Uterus (tissue), 4 donors: ENCODE data around the gene SLC66A3. TPM values are rescaled to one million over a fixed set of nuclear protein-coding genes. Genes with fewer than 3 reads are reported as not detected.

Source experiments
- DNase-seq, 2 donors: peaks; one replicate each; pipeline ENCODE4 v3.0.0-alpha.2; 2019 to 2020
- H3K27ac ChIP-seq, 2 donors: fragments of 200-600 bp; sonication (generic); 1 replicate in 1 of 2; 2 replicates in 1 of 2; pipeline ENCODE4 v1.5.1; 2016 to 2018
- H3K27me3 ChIP-seq, 2 donors: fragments of 200-600 bp; sonication (generic); one replicate each; pipeline ENCODE4 v1.5.1; 2018 to 2019; ENCODE audit warnings: control low read depth in 1 of 2
- H3K36me3 ChIP-seq, 2 donors: fragments of 200-600 bp; sonication (generic); one replicate each; pipeline ENCODE4 v1.5.1; 2019; ENCODE audit warnings: control low read depth in 1 of 2
- H3K4me1 ChIP-seq, 2 donors: fragments of 200-600 bp; sonication (generic); one replicate each; pipeline ENCODE4 v1.5.1; 2018 to 2019; ENCODE audit warnings: control low read depth in 1 of 2
- H3K4me3 ChIP-seq, 2 donors: fragments of 200-600 bp; sonication (generic); 1 replicate in 1 of 2; 2 replicates in 1 of 2; pipeline ENCODE4 v1.5.1; 2018 to 2019; ENCODE audit warnings: mild to moderate bottlenecking in 1 of 2
- H3K9me3 ChIP-seq, 2 donors: fragments of 200-600 bp; sonication (generic); one replicate each; pipeline ENCODE4 v1.5.1; 2019; ENCODE audit warnings: control low read depth in 1 of 2
- POLR2A ChIP-seq, 2 donors: fragments of 450-650 bp; IDR thresholded peaks; one replicate each; pipeline ENCODE4 v1.6.1; 2016; ENCODE audit warnings: antibody characterized with exemption in 2 of 2, mild to moderate bottlenecking in 1 of 2, moderate library complexity in 1 of 2
- intact Hi-C: fragments of 100-400 bp; cut with DNase I; formaldehyde crosslinking; loops from one replicate; pipeline ENCODE4 v1.15.1; 2023; ENCODE audit warnings: low total_unique reads
- total RNA-seq, 4 donors: library from RNA; depleted of rRNA in 3 of 4; stranded (reverse); fragments of >200 nt in 3 of 4; gene quantifications; one replicate each; pipeline versions ENCODE4 v1.1.0 to v1.2.4, GENCODE V29; 2014 to 2023
- TF ChIP-seq, protein P1 (sequence below), 4 experiments: fragments of 200-600 bp in 2 of 4; fragments of 450-650 bp in 2 of 4; sonication (generic) in 2 of 4; IDR thresholded peaks; one replicate each; pipeline ENCODE4 v1.5.1; 2016 to 2019; ENCODE audit warnings: antibody characterized with exemption in 4 of 4, mild to moderate bottlenecking in 2 of 4, moderate library complexity in 1 of 4
- donor health status: DM: yes; HTN: yes; CAD: no.

Gene SLC66A3
- total RNA-seq, 4 donors from 2014 or later = 22.2 to 51.7 (median 37.7) TPM

DNA sequence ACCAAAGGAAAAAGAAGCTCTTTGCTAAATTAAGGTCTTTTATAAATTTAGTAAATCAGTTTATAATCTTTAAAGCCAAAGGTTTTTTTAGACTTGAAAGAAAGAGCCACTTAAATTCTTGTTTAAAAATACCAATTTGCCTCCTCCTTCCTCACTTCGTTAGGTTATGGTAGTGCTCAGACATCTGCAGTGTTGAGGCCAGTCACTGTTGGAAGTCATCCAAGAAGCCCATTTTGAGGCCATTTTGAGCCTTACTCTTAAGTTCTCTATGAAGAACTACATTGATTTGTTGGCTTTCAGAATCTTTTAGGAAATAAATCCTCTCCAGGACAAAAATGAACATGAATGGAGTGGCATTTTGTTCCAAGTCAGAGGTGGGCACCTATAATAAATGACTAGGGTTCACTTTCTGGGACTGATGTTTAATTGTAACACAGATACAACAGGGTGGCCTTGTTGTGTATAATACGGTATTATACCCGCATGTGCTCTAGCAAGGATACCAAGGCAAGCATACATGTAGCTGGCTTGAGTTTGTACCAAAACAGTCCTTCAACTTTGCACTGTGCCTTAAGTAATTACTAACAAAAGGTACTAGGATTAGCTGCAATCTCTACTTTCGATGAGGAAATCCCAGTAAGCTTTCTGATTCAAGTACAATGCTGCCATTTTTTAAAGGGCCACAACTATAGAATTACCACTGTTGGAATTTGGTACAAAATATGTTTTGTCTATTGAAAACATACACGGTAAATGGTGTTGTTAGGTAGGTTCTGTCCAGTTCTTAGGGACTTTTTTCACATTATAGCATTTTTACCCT lies 22.8 kb downstream of the SLC66A3 start:
- DNase-seq = no peak
- no peak overlapping the region for H3K4me3 ChIP-seq

DNA sequence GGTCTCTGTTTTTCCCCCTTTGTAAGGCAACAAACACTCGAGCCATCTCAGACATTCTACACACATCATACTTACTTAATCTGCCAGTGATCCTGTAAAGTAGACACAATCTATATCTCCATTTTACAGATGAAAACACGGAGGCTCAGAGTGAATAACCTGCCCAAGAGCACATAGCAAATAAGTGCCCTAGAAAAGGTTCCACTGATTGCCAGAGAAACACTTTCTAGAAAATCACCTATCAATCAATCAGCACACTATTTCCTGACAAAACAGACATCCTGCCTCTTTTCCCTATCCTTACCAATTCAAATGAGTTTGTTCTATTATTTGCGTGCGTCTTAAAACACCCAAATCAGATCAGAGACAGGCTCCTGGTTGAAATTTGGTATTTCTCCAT lies 23.9 kb downstream of the SLC66A3 start:
- Histone ChIP-seq H3K9me3 (no peaks in the 10 kb centered on the region), H3K4me1 (no peaks in the 10 kb centered on the region), H3K27ac (no peak overlapping the region), H3K36me3 (no peaks in the 10 kb centered on the region), H3K4me3 (no peak overlapping the region), H3K27me3 (no peaks in the 10 kb centered on the region)
- intact Hi-C loops = no loop called here
- TF ChIP-seq, protein P1, sequence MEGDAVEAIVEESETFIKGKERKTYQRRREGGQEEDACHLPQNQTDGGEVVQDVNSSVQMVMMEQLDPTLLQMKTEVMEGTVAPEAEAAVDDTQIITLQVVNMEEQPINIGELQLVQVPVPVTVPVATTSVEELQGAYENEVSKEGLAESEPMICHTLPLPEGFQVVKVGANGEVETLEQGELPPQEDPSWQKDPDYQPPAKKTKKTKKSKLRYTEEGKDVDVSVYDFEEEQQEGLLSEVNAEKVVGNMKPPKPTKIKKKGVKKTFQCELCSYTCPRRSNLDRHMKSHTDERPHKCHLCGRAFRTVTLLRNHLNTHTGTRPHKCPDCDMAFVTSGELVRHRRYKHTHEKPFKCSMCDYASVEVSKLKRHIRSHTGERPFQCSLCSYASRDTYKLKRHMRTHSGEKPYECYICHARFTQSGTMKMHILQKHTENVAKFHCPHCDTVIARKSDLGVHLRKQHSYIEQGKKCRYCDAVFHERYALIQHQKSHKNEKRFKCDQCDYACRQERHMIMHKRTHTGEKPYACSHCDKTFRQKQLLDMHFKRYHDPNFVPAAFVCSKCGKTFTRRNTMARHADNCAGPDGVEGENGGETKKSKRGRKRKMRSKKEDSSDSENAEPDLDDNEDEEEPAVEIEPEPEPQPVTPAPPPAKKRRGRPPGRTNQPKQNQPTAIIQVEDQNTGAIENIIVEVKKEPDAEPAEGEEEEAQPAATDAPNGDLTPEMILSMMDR (IDR thresholded peaks at IDR 0.05) = no peak
- no peak for TF ChIP-seq POLR2A (IDR thresholded peaks at IDR 0.05)
- DNase-seq = no peak

More for the DNA sequence above, 22.8 kb downstream of the SLC66A3 start:
- intact Hi-C loops = no loop called here
- no peaks in the 10 kb centered on the region for H3K9me3 ChIP-seq
- no peak overlapping the region for H3K27ac ChIP-seq
- H3K36me3 ChIP-seq = no peaks in the 10 kb centered on the region
- TF ChIP-seq, protein P1 (IDR thresholded peaks at IDR 0.05) = no peak
- no peak for TF ChIP-seq POLR2A (IDR thresholded peaks at IDR 0.05)
- no peaks in the 10 kb centered on the region for H3K27me3 ChIP-seq
- H3K4me1 ChIP-seq = no peaks in the 10 kb centered on the region

DNA sequence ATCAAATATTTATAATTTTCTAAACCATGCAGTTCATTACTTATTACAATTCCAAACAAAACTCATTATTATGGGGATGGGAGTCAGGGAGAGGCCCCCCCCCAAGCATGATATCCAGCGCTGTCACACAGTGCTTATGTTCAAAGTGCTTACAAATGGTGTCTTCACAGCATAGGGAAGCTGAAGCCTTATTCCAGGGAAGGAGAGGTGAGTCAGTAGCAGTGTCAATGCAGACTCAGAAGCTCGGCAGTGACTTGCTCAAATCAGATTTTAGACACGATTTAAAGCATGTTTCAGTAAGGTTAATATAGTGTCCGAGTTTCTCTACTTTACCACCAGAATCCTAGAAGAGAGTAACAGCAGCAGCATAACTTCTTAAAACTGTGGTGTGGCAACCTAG lies 24.6 kb downstream of the SLC66A3 start:
- intact Hi-C loops = no loop called here
- no peak overlapping the region for H3K4me3 ChIP-seq
- no peaks in the 10 kb centered on the region for H3K27me3 ChIP-seq
- no peaks in the 10 kb centered on the region for H3K4me1 ChIP-seq
- no peaks in the 10 kb centered on the region for H3K9me3 ChIP-seq
- no peak for DNase-seq
- TF ChIP-seq, protein P1 (IDR thresholded peaks at IDR 0.05) = no peak
- TF ChIP-seq POLR2A (IDR thresholded peaks at IDR 0.05) = no peak
- H3K36me3 ChIP-seq = no peaks in the 10 kb centered on the region
- no peak overlapping the region for H3K27ac ChIP-seq

DNA sequence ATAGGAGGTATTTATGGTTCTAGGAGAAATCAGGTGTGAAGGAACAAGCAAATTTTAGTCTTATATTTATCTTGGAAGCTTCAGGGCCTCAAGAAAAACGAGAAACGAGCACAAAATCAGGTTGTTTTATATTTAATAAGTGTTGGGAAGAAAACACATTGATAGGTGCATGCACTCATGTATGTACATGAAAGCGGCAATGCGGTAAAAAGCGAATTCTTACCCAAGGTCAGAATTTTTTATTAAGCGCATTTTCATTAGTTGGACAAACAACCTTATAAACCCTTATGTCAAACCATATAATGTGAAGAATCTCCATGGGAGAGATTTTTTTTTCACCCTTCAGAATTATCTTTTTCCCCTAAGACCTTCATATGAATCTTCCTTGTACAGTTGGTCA lies 25.4 kb downstream of the SLC66A3 start:
- Histone ChIP-seq H3K27me3 (no peaks in the 10 kb centered on the region), H3K4me3 (no peak overlapping the region), H3K9me3 (no peaks in the 10 kb centered on the region), H3K27ac (no peak overlapping the region), H3K36me3 (no peaks in the 10 kb centered on the region), H3K4me1 (no peaks in the 10 kb centered on the region)
- intact Hi-C loops = no loop called here
- TF ChIP-seq, protein P1 (IDR thresholded peaks at IDR 0.05) = no peak
- TF ChIP-seq POLR2A (IDR thresholded peaks at IDR 0.05) = no peak
- DNase-seq = no peak

DNA sequence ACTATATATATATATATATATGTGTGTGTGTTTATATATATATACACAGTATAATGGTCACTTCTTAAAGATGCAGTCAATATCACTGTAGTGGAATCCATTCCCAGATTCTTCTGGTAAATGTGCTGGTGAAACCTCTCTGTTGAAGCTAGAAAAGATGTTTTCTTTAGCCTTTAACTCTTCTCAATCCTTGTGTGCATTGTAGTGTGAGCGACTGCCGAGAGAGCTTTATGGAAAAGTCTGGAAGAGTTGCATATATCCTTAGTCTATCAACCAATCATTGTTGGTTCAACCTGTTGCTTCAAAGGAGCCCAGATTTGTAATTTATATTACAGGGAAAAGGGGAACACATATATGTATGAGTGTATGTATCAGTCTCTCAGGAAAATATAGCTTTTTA lies 27.7 kb downstream of the SLC66A3 start:
- TF ChIP-seq, protein P1 (IDR thresholded peaks at IDR 0.05) = no peak
- no peak for TF ChIP-seq POLR2A (IDR thresholded peaks at IDR 0.05)
- no peak for DNase-seq
- no peaks in the 10 kb centered on the region for H3K27me3 ChIP-seq
- H3K4me1 ChIP-seq = no peaks in the 10 kb centered on the region
- no peaks in the 10 kb centered on the region for H3K9me3 ChIP-seq
- intact Hi-C loops = no loop called here
- H3K27ac ChIP-seq = no peak overlapping the region
- no peak overlapping the region for H3K4me3 ChIP-seq
- H3K36me3 ChIP-seq = no peaks in the 10 kb centered on the region
